ENCODE measurements around the gene RAB6B. TPM values are rescaled to one million over a fixed set of nuclear protein-coding genes. Genes with fewer than 3 reads are reported as not detected.

RAB6B gene
- total RNA-seq, 2 donors from 2014 or later = 0.16 to 2.2 TPM

Other genes starting within 250 kb of the RAB6B start
- 100 to 1,000 TPM; 110 to 112 TPM for gene TOPBP1, start 233.9 kb downstream of the RAB6B start, total RNA-seq
- gene TF, start 149.5 kb downstream of the RAB6B start, total RNA-seq = under 1 TPM; 0.47 to 0.93 TPM
- 10 to 100 TPM; 30.6 to 50.1 TPM for gene SRPRB, start 90.1 kb downstream of the RAB6B start, total RNA-seq
- gene SLCO2A1, start 134.0 kb upstream of the RAB6B start, total RNA-seq = not detected

Measured in activated naive CD4-positive, alpha-beta T cell treated with anti-CD3 and anti-CD28 coated beads, Interleukin-2, amount 50 U/mL, for 72 hours (primary cell).